Dermis microvascular lymphatic vessel endothelial cell (primary cell): ENCODE measurements around the gene C19orf12. TPM values are rescaled to one million over a fixed set of nuclear protein-coding genes. Genes with fewer than 3 reads are reported as not detected.
A peak's percentile ranks its signal among the peaks of the same experiment; 100 is the strongest.

Experiments
- DNase-seq, 2 donors: peaks; one replicate each; pipeline versions ENCODE4 v3.0.0 to v3.0.0-alpha.2; 2010; ENCODE audit warnings: low read depth in 2 of 2
- total RNA-seq: library from RNA; depleted of rRNA; stranded (reverse); fragments of >200 nt; gene quantifications from 2 replicates; pipeline ENCODE4 v1.2.1, GENCODE V29; 2014

The C19orf12 gene
- total RNA-seq, 1 donor from 2014 or later: 12.3 TPM

GRCh38 chr19:29664753-29665214 lies 50.3 kb downstream of the C19orf12 start:
- DNase-seq: no peak

- DNase-seq: no peak
These were observed 51.0 kb downstream of the C19orf12 start for GRCh38 chr19:29663861-29664752.

- peak in 1 of 2 donors; percentile 63 for DNase-seq
These were observed 52.3 kb downstream of the C19orf12 start for GRCh38 chr19:29662604-29663404.

- DNase-seq: no peak
These were observed 52.8 kb downstream of the C19orf12 start for GRCh38 chr19:29662278-29662603.

- no peak for DNase-seq
These were observed 54.2 kb downstream of the C19orf12 start for GRCh38 chr19:29660835-29661234.

- DNase-seq: no peak
These were observed 56.7 kb downstream of the C19orf12 start for GRCh38 chr19:29658221-29658991.

GRCh38 chr19:29655648-29656335 lies 59.3 kb downstream of the C19orf12 start:
- no peak for DNase-seq

GRCh38 chr19:29653398-29653797 lies 61.7 kb downstream of the C19orf12 start:
- no peak for DNase-seq

- DNase-seq: no peak
These were observed 63.3 kb downstream of the C19orf12 start for GRCh38 chr19:29651622-29652394.

- DNase-seq: no peak
These were observed 64.2 kb downstream of the C19orf12 start for GRCh38 chr19:29650772-29651387.

Other genes starting within 250 kb of the C19orf12 start
- not detected in 2 replicates for gene VSTM2B, start 189.3 kb downstream of the C19orf12 start, total RNA-seq
- gene POP4, start 109.0 kb downstream of the C19orf12 start, total RNA-seq: 57.5 and 57.8 TPM in 2 replicates
- gene PLEKHF1, start 49.8 kb downstream of the C19orf12 start, total RNA-seq: 4.1 and 4.8 TPM in 2 replicates
- gene CCNE1, start 96.7 kb upstream of the C19orf12 start, total RNA-seq: 3.8 and 4.0 TPM in 2 replicates
- gene URI1, start 227.0 kb upstream of the C19orf12 start, total RNA-seq: 21.3 and 23.9 TPM in 2 replicates